Naive thymus-derived CD8-positive, alpha-beta T cell (primary cell): ENCODE results near the gene KRTAP10-12. TPM values are rescaled to one million over a fixed set of nuclear protein-coding genes. Genes with fewer than 3 reads are reported as not detected.
"Not testable (repeated sequence)": the region's sequence is repeated elsewhere in the genome, so short reads cannot be mapped to it uniquely, and the experiment has no call there.

ENCODE experiments used
- ATAC-seq, 2 donors: fragments of 150-1000 bp; cut with Tn5 transposase in 1 of 2; sonication (Bioruptor Pico), chemical (Tn5 transposase) in 1 of 2; 1 replicate in 1 of 2; 2 replicates in 1 of 2; pipeline ENCODE4 v1.10.0; 2021; ENCODE audit warnings: mild to moderate bottlenecking in 2 of 2, moderate library complexity in 2 of 2
- POLR2A ChIA-PET: fragments of 350-600 bp; sonication (Branson Sonifier 250); formaldehyde crosslinking; loops from one replicate; lab custom pipeline; 2021; ENCODE audit warnings: antibody characterized with exemption; lab: Charles Lee
- DNase-seq, 10 donors: peaks; one replicate each; pipeline versions ENCODE4 v3.0.0 to v3.0.0-alpha.2; 2020 to 2022
- H3K27ac Mint-ChIP-seq, 10 donors: one replicate each; pipeline ENCODE4 v1.8.0; 2020 to 2022; ENCODE audit warnings: mild to moderate bottlenecking in 10 of 10, mixed read lengths in 10 of 10, moderate library complexity in 4 of 10, inconsistent platforms in 1 of 10
- H3K27me3 Mint-ChIP-seq, 5 donors: one replicate each; pipeline ENCODE4 v1.8.0; 2021 to 2022; ENCODE audit warnings: mixed read lengths in 5 of 5
- H3K36me3 Mint-ChIP-seq, 3 donors: one replicate each; pipeline ENCODE4 v1.8.0; 2020 to 2022; ENCODE audit warnings: mixed read lengths in 3 of 3, mild to moderate bottlenecking in 2 of 3, inconsistent platforms in 1 of 3
- H3K4me1 Mint-ChIP-seq, 4 donors: one replicate each; pipeline ENCODE4 v1.8.0; 2021 to 2022; ENCODE audit warnings: mixed read lengths in 4 of 4
- H3K4me3 Mint-ChIP-seq, 10 donors: one replicate each; pipeline ENCODE4 v1.8.0; 2020 to 2022; ENCODE audit warnings: mild to moderate bottlenecking in 10 of 10, mixed read lengths in 10 of 10, moderate library complexity in 6 of 10, inconsistent platforms in 1 of 10
- H3K9me3 Mint-ChIP-seq, 9 donors: one replicate each; pipeline ENCODE4 v1.8.0; 2020 to 2022; ENCODE audit warnings: mixed read lengths in 9 of 9, mild to moderate bottlenecking in 3 of 9, inconsistent platforms in 1 of 9, moderate library complexity in 1 of 9
- polyA plus RNA-seq, 3 donors: library from polyadenylated mRNA; unstranded; fragments of 300-500 nt; fragmentation: Illumina TruSeq; gene quantifications; one replicate each; pipeline ENCODE4 v1.2.3, GENCODE V29; 2021
- total RNA-seq, 8 experiments: library from RNA in 2 of 8; stranded (reverse) in 2 of 8; gene quantifications; one replicate each; pipeline ENCODE4 v1.2.3 and lab custom pipeline; 2021 to 2026

Gene KRTAP10-12
- total and polyA plus RNA-seq, 5 experiments from 2014 or later, result not detected

- DNase-seq (no peak), ATAC-seq (no peak)
- no peaks in the 10 kb centered on the region for H3K27me3 Mint-ChIP-seq
- peak overlapping the region; percentile 48 to 87 (median 82) for H3K4me3 Mint-ChIP-seq
- peaks cover 40 to 75% (median 68%) of the 10 kb centered on the region in 4 donors for H3K4me1 Mint-ChIP-seq
- H3K36me3 Mint-ChIP-seq, result peaks cover 2 to 22% (median 17%) of the 10 kb centered on the region in 3 donors
- POLR2A ChIA-PET, result interaction anchor here (1.0 to 3.1 kb wide), 10 partner anchors 12 to 146 kb away, joined by 3 to 19 read pairs (median 5); partner anchors contain the start of genes KRTAP10-5 and KRTAP10-9
- H3K9me3 Mint-ChIP-seq, result peaks cover 0 to 45% (median 18%) of the 10 kb centered on the region in 9 donors
- H3K27ac Mint-ChIP-seq, result peak overlapping the region; percentile 91 to 99 (median 97)
These were observed 40.1 kb upstream of the KRTAP10-12 start for GRCh38 chr21:44656868-44657267.

- peaks cover 38 to 71% (median 68%) of the 10 kb centered on the region in 4 donors for H3K4me1 Mint-ChIP-seq
- peaks cover 4 to 51% (median 24%) of the 10 kb centered on the region in 9 donors for H3K9me3 Mint-ChIP-seq
- POLR2A ChIA-PET, result interaction anchor here (0.7 to 3.1 kb wide), 22 partner anchors 9 to 270 kb away, joined by 3 to 19 read pairs (median 4); partner anchors contain the start of genes KRTAP10-11, KRTAP10-5, KRTAP10-9 and PTTG1IP
- H3K27me3 Mint-ChIP-seq, result peaks cover 0 to 3% (median 0%) of the 10 kb centered on the region in 5 donors
- DNase-seq (peak; percentile 48 to 93 (median 78)), ATAC-seq (peak; percentile 63 to 74)
- H3K36me3 Mint-ChIP-seq, result peaks cover 2 to 28% (median 17%) of the 10 kb centered on the region in 3 donors
- H3K4me3 Mint-ChIP-seq, result peak within 1 kb of the TSS; percentile 48 to 87 (median 82)
- peak within 1 kb of the TSS; percentile 91 to 99 (median 97) for H3K27ac Mint-ChIP-seq
These were observed 39.1 kb upstream of the KRTAP10-12 start, which contains the start of gene KRTAP12-3 for GRCh38 chr21:44657635-44658540. KRTAP12-3 (plus strand) TSS chr21:44657932; CDS start chr21:44657980, 48 bp downstream.

- Mint-ChIP-seq H3K36me3 (peaks cover 2 to 28% (median 17%) of the 10 kb centered on the region in 3 donors), H3K27ac (peak overlapping the region; percentile 91 to 99 (median 97)), H3K4me3 (peak overlapping the region; percentile 48 to 87 (median 82)), H3K27me3 (peaks cover 0 to 3% (median 0%) of the 10 kb centered on the region in 5 donors), H3K9me3 (peaks cover 8 to 56% (median 28%) of the 10 kb centered on the region in 9 donors), H3K4me1 (peaks cover 38 to 66% (median 65%) of the 10 kb centered on the region in 4 donors)
- POLR2A ChIA-PET, result interaction anchor here (0.9 to 3.1 kb wide), 8 partner anchors 9 to 214 kb away, joined by 3 to 15 read pairs (median 4); partner anchors contain the start of gene KRTAP10-9
- DNase-seq (peak in 1 of 10 donors; percentile 11), ATAC-seq (no peak)
These were observed 38.4 kb upstream of the KRTAP10-12 start for GRCh38 chr21:44658541-44658910.

- H3K27me3 Mint-ChIP-seq, result peaks cover 0 to 3% (median 0%) of the 10 kb centered on the region in 5 donors
- peaks cover 8 to 56% (median 31%) of the 10 kb centered on the region in 9 donors for H3K9me3 Mint-ChIP-seq
- H3K36me3 Mint-ChIP-seq, result peaks cover 2 to 28% (median 18%) of the 10 kb centered on the region in 3 donors
- H3K27ac Mint-ChIP-seq, result peak overlapping the region; percentile 91 to 99 (median 97)
- peaks cover 38 to 61% (median 59%) of the 10 kb centered on the region in 4 donors for H3K4me1 Mint-ChIP-seq
- ATAC-seq (peak; percentile 5 to 9), DNase-seq (peak in 7 of 10 donors; percentile 14 to 66 (median 35))
- POLR2A ChIA-PET, result interaction anchor here (0.9 to 3.1 kb wide), 6 partner anchors 10 to 52 kb away, joined by 3 to 15 read pairs (median 4); partner anchors contain the start of gene KRTAP10-9
- H3K4me3 Mint-ChIP-seq, result peak overlapping the region; percentile 46 to 87 (median 82)
These were observed 37.9 kb upstream of the KRTAP10-12 start for GRCh38 chr21:44658913-44659595.

GRCh38 chr21:44661567-44661966 is 35.4 kb upstream of the KRTAP10-12 start:
- ATAC-seq, H3K27me3 Mint-ChIP-seq, POLR2A ChIA-PET, DNase-seq: not testable (repeated sequence)
- Mint-ChIP-seq H3K36me3 (peaks cover 2 to 20% (median 15%) of the 10 kb centered on the region in 3 donors), H3K4me1 (peaks cover 32 to 49% (median 39%) of the 10 kb centered on the region in 4 donors), H3K9me3 (peaks cover 6 to 38% (median 23%) of the 10 kb centered on the region in 9 donors), H3K27ac (peak overlapping the region in 3 of 10 donors; percentile 34 to 84 (median 50)), H3K4me3 (peak overlapping the region in 1 of 10 donors; percentile 14)

- Mint-ChIP-seq H3K27ac (peak overlapping the region in 1 of 10 donors; percentile 66), H3K36me3 (peaks cover 0 to 23% (median 13%) of the 10 kb centered on the region in 3 donors), H3K4me3 (no peak overlapping the region), H3K9me3 (peaks cover 6 to 36% (median 12%) of the 10 kb centered on the region in 9 donors), H3K4me1 (peaks cover 5 to 18% (median 9%) of the 10 kb centered on the region in 4 donors), H3K27me3 (peaks cover 0 to 3% (median 0%) of the 10 kb centered on the region in 5 donors)
- DNase-seq, result no peak
- ATAC-seq, result no peak
- POLR2A ChIA-PET, result no interaction called here
These were observed 32.3 kb upstream of the KRTAP10-12 start for GRCh38 chr21:44664691-44665090.

GRCh38 chr21:44666401-44667320 is 30.3 kb upstream of the KRTAP10-12 start, which contains the start of gene KRTAP12-2:
KRTAP12-2 (minus strand) TSS chr21:44666927; CDS start chr21:44666886, 41 bp downstream.
- H3K4me1 Mint-ChIP-seq, result peaks cover 0 to 8% (median 4%) of the 10 kb centered on the region in 4 donors
- peaks cover 0 to 3% (median 0%) of the 10 kb centered on the region in 5 donors for H3K27me3 Mint-ChIP-seq
- no peak for ATAC-seq
- peak within 1 kb of the TSS in 5 of 10 donors; percentile 29 to 72 (median 55) for H3K27ac Mint-ChIP-seq
- H3K9me3 Mint-ChIP-seq, result peaks cover 6 to 40% (median 18%) of the 10 kb centered on the region in 9 donors
- peaks cover 0 to 19% (median 13%) of the 10 kb centered on the region in 3 donors for H3K36me3 Mint-ChIP-seq
- H3K4me3 Mint-ChIP-seq, result no peak within 1 kb of the TSS
- POLR2A ChIA-PET, result no interaction called here
- DNase-seq, result no peak

GRCh38 chr21:44667612-44668011 is 29.4 kb upstream of the KRTAP10-12 start:
- ATAC-seq (no peak), DNase-seq (no peak)
- POLR2A ChIA-PET, result interaction anchor here (1.1 kb wide), 1 partner anchor 10 kb away, joined by 3 read pairs; the partner anchor contains the start of gene KRTAP12-3
- peaks cover 0 to 18% (median 15%) of the 10 kb centered on the region in 3 donors for H3K36me3 Mint-ChIP-seq
- H3K27me3 Mint-ChIP-seq, result no peaks in the 10 kb centered on the region
- peaks cover 0 to 8% (median 4%) of the 10 kb centered on the region in 4 donors for H3K4me1 Mint-ChIP-seq
- H3K4me3 Mint-ChIP-seq, result no peak overlapping the region
- peak overlapping the region in 2 of 10 donors; percentile 44 to 72 for H3K27ac Mint-ChIP-seq
- peaks cover 6 to 41% (median 18%) of the 10 kb centered on the region in 9 donors for H3K9me3 Mint-ChIP-seq

GRCh38 chr21:44670642-44671432 is 26.1 kb upstream of the KRTAP10-12 start:
- peaks cover 0 to 1% (median 0%) of the 10 kb centered on the region in 5 donors for H3K27me3 Mint-ChIP-seq
- DNase-seq (no peak), ATAC-seq (no peak)
- H3K27ac Mint-ChIP-seq, result no peak overlapping the region
- H3K9me3 Mint-ChIP-seq, result peaks cover 9 to 55% (median 32%) of the 10 kb centered on the region in 9 donors
- POLR2A ChIA-PET, result interaction anchor here (0.6 kb wide), 1 partner anchor 116 kb away, joined by 3 read pairs; no protein-coding TSS in a partner anchor
- no peak overlapping the region for H3K4me3 Mint-ChIP-seq
- peaks cover 0 to 39% (median 23%) of the 10 kb centered on the region in 3 donors for H3K36me3 Mint-ChIP-seq
- H3K4me1 Mint-ChIP-seq, result peaks cover 0 to 7% (median 3%) of the 10 kb centered on the region in 4 donors

- peaks cover 9 to 57% (median 32%) of the 10 kb centered on the region in 9 donors for H3K9me3 Mint-ChIP-seq
- no peak overlapping the region for H3K27ac Mint-ChIP-seq
- no peak overlapping the region for H3K4me3 Mint-ChIP-seq
- POLR2A ChIA-PET, result no interaction called here
- H3K4me1 Mint-ChIP-seq, result peaks cover 0 to 5% (median 4%) of the 10 kb centered on the region in 4 donors
- H3K27me3 Mint-ChIP-seq, result peaks cover 0 to 1% (median 0%) of the 10 kb centered on the region in 5 donors
- no peak for DNase-seq
- no peak for ATAC-seq
- H3K36me3 Mint-ChIP-seq, result peaks cover 0 to 41% (median 23%) of the 10 kb centered on the region in 3 donors
These were observed 25.1 kb upstream of the KRTAP10-12 start for GRCh38 chr21:44671911-44672310.
